ENCODE measurements around the gene NUCB1. TPM values are rescaled to one million over a fixed set of nuclear protein-coding genes. Genes with fewer than 3 reads are reported as not detected.

Gene NUCB1
- total RNA-seq, 2 donors from 2014 or later, result 129 to 170 TPM

DNA sequence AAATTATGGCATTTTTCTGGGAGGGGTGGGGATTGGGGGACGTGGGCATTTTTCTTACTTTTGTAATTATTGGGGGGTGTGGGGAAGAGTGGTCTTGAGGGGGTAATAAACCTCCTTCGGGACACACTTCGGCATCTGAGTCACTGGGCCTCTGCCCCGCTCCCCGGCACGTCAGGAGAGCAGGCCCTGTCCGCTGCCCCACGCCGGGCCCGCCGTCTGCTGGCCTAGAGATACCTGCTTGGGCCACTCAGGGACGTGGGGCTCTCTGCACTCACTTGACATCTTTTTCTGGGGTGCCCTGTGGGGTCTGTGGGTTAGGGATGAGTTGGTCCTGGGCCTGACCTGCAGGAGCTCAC lies 61.5 kb downstream of the NUCB1 start:
- TF ChIP-seq, protein P1, sequence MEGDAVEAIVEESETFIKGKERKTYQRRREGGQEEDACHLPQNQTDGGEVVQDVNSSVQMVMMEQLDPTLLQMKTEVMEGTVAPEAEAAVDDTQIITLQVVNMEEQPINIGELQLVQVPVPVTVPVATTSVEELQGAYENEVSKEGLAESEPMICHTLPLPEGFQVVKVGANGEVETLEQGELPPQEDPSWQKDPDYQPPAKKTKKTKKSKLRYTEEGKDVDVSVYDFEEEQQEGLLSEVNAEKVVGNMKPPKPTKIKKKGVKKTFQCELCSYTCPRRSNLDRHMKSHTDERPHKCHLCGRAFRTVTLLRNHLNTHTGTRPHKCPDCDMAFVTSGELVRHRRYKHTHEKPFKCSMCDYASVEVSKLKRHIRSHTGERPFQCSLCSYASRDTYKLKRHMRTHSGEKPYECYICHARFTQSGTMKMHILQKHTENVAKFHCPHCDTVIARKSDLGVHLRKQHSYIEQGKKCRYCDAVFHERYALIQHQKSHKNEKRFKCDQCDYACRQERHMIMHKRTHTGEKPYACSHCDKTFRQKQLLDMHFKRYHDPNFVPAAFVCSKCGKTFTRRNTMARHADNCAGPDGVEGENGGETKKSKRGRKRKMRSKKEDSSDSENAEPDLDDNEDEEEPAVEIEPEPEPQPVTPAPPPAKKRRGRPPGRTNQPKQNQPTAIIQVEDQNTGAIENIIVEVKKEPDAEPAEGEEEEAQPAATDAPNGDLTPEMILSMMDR (IDR thresholded peaks at IDR 0.05), result no peak
- TF ChIP-seq POLR2A (IDR thresholded peaks at IDR 0.05), result no peak
- no peaks in the 10 kb centered on the region for H3K9me3 ChIP-seq
- intact Hi-C loops (cut with DNase I), result no loop called here
- H3K27ac ChIP-seq, result peak overlapping the region in 3 of 4 donors; percentile 26 to 89 (median 48)
- no peak overlapping the region for H3K4me3 ChIP-seq
- WGBS, 2 donors, result 69 to 90% methylated on average over 5 to 11 of the region's 12 CpGs
- H3K36me3 ChIP-seq (replicated peaks in 1 of 2; ENCODE audit: insufficient read depth in 1 of 2, low read depth in 2 of 2), result no peaks in the 10 kb centered on the region
- ATAC-seq (no peak), DNase-seq (no peak)
- H3K27me3 ChIP-seq, result no peaks in the 10 kb centered on the region
- H3K4me1 ChIP-seq, result peaks cover 32% of the 10 kb centered on the region

DNA sequence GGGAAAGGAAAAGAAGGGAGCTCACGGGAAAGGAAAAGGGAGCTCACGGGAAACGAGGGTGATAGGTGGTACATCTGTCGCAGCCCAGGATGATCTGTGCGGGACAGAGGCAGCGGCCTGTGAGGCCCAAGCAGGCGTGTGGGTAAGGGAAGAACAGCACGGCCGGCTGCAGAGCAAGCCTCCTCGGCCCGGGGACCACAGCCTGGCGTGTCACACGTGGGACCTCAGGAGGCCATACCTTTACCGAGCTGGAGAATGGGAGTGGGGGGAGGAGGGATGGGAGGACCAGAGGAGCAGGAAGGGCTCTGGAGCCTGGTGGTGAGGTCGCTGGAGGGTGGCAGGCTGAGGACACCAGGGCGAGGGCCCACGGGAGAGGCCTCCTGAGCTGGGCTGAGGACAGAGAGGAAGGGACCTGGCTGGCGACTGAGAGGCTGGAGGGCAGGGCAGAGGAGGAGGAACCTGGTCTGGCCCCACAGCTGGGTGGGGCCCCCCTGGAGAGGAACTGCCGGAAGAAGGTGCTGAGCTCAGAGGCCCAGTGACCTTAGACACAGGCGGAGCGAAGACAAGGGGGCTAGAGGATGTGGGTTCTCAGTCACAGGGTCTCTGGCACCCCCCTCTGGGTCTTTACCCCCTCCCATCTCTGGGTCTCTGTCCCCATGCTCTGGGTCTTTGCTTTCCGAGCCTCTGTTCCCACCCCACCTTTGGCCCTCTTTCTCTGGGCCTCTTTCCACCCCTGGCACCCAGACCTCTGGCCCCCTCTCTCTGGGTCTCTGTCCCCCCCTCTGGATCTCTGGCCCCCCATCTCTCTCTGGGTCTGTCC lies 62.1 kb downstream of the NUCB1 start:
- no peak for ATAC-seq
- H3K4me1 ChIP-seq, result peaks cover 38% of the 10 kb centered on the region
- DNase-seq, result peak; percentile 26 to 78 (median 41)
- no peaks in the 10 kb centered on the region for H3K36me3 ChIP-seq (replicated peaks in 1 of 2; ENCODE audit: insufficient read depth in 1 of 2, low read depth in 2 of 2)
- TF ChIP-seq, protein P1 (IDR thresholded peaks at IDR 0.05), result no peak
- peak in 1 of 3 donors; percentile 68 for TF ChIP-seq POLR2A (IDR thresholded peaks at IDR 0.05)
- no peaks in the 10 kb centered on the region for H3K27me3 ChIP-seq
- intact Hi-C loops (cut with DNase I), result no loop called here
- no peaks in the 10 kb centered on the region for H3K9me3 ChIP-seq
- peak overlapping the region in 3 of 4 donors; percentile 26 to 89 (median 48) for H3K27ac ChIP-seq
- no peak overlapping the region for H3K4me3 ChIP-seq
- WGBS, 2 donors, result 56 to 84% methylated on average over 13 to 22 of the region's 22 CpGs

DNA sequence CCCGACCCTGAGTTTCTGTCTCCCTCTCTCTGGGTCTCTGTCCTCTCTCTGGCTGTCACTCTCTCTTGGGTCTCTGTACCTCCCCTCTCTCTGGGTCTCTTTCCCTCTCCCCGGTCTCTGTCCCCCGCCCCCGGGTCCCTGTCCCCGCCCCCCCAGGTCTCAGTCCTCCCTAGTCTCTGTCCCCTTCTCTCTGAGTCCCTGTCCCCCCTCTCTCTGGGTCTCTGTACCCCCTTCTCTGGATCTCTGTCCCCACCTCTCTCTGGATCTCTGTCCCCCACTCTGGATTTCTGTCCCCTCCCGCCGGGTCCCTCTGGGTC lies 62.7 kb downstream of the NUCB1 start:
- intact Hi-C loops (cut with DNase I), result no loop called here
- peak overlapping the region in 2 of 4 donors; percentile 89 to 94 for H3K27ac ChIP-seq
- 59 to 61% methylated on average over 5 of the region's 7 CpGs for WGBS, 2 donors
- H3K9me3 ChIP-seq, result no peaks in the 10 kb centered on the region
- peaks cover 39% of the 10 kb centered on the region for H3K4me1 ChIP-seq
- DNase-seq (no peak), ATAC-seq (no peak)
- H3K4me3 ChIP-seq, result no peak overlapping the region
- no peaks in the 10 kb centered on the region for H3K36me3 ChIP-seq (replicated peaks in 1 of 2; ENCODE audit: insufficient read depth in 1 of 2, low read depth in 2 of 2)
- no peaks in the 10 kb centered on the region for H3K27me3 ChIP-seq
- TF ChIP-seq POLR2A (IDR thresholded peaks at IDR 0.05), result no peak
- TF ChIP-seq, protein P1 (IDR thresholded peaks at IDR 0.05), result no peak

DNA sequence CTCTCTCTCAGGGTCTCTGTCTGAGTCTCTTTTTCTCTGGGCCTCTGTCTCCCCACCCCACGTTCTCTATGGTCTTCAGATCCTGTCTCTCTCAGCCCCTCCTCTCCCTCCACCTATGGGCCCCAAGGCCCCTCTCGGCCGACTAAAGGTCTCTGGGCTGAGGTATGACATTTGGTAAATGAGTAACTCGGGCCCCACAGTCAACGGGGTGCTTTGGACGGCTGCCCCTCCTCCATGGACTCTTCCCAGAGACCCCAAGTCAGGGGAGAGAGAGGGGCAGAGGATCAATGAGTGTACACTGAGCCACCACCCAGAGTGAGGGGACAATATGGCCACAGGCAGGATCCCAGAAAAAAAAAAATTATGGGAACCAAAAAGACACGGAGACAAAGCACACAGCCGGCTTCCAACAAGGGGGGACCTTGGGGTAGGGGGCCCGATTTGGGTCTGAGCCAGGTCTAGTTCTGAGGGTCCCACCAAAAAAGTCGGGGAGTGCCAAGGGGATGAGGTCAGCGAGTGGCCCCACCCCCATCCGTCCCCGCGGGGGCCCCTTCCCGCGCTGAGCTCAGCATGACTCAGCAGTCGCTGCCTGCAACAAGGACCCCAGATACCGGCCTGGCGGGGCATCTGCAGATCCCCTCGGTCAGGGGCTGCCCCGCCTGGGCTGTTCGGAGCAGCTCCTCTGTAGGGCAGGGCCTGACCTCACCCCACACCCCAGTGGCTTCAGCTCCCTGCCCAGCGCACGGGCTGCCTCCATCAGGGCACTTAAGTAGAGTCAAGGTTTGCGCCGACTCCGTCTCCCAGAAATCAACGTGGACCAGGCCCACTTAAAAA lies 63.5 kb downstream of the NUCB1 start:
- Histone ChIP-seq H3K4me1 (peaks cover 39% of the 10 kb centered on the region), H3K9me3 (no peaks in the 10 kb centered on the region), H3K36me3 (replicated peaks in 1 of 2; ENCODE audit: insufficient read depth in 1 of 2, low read depth in 2 of 2) (no peaks in the 10 kb centered on the region), H3K4me3 (no peak overlapping the region), H3K27me3 (no peaks in the 10 kb centered on the region), H3K27ac (peak overlapping the region; percentile 83 to 94 (median 90))
- DNase-seq (peak; percentile 72 to 83 (median 78)), ATAC-seq (peak; percentile 14)
- TF ChIP-seq POLR2A (IDR thresholded peaks at IDR 0.05), result peak in 1 of 3 donors; percentile 33
- TF ChIP-seq, protein P1 (IDR thresholded peaks at IDR 0.05), result no peak
- intact Hi-C loops (cut with DNase I), result no loop called here
- 3 to 14% methylated on average over 9 to 27 of the region's 28 CpGs for WGBS, 2 donors

Measured in body of pancreas (tissue), 4 donors.